ENCODE measurements around the gene SCNN1G.

GRCh38 chr16:23213831-23214230 lies 31.3 kb downstream of the SCNN1G start:
- TF ChIP-seq CTCF (IDR thresholded peaks at IDR 0.05) = no peak
- TF ChIP-seq POLR2A (IDR thresholded peaks at IDR 0.05) = no peak

All from lower leg skin (tissue), 3 donors.